Activated B cell treated with CpG ODN at 0.5 μM for 24 hours (primary cell): ENCODE results near the gene SLC51B. TPM values are rescaled to one million over a fixed set of nuclear protein-coding genes. Genes with fewer than 3 reads are reported as not detected.

Source experiments
- ATAC-seq: fragments of 200-7000 bp; cut with Tn5 transposase; one replicate; pipeline ENCODE4 v1.10.0; 2021; ENCODE audit warnings: low read depth, mild to moderate bottlenecking, moderate library complexity
- CTCF ChIA-PET: fragments of 350-600 bp; sonication (Branson Sonifier 250); formaldehyde crosslinking; loops from one replicate; lab custom pipeline; 2021; ENCODE audit warnings: antibody characterized with exemption; lab: Charles Lee
- POLR2A ChIA-PET: fragments of 350-600 bp; sonication (Branson Sonifier 250); formaldehyde crosslinking; loops from one replicate; lab custom pipeline; 2021; ENCODE audit warnings: antibody characterized with exemption; lab: Charles Lee
- DNase-seq: peaks from one replicate; pipeline ENCODE4 v3.0.0; 2022
- H3K27ac Mint-ChIP-seq: one replicate; pipeline ENCODE4 v1.8.0; 2020; ENCODE audit warnings: mixed read lengths
- H3K27me3 Mint-ChIP-seq: one replicate; pipeline ENCODE4 v1.8.0; 2021; ENCODE audit warnings: mixed read lengths
- H3K36me3 Mint-ChIP-seq: one replicate; pipeline ENCODE4 v1.8.0; 2021; ENCODE audit warnings: low read depth, mixed read lengths
- H3K4me1 Mint-ChIP-seq: one replicate; pipeline ENCODE4 v1.8.0; 2021; ENCODE audit warnings: mixed read lengths
- H3K4me3 Mint-ChIP-seq: one replicate; pipeline ENCODE4 v1.8.0; 2020; ENCODE audit warnings: mild to moderate bottlenecking, mixed read lengths
- H3K9me3 Mint-ChIP-seq: one replicate; pipeline ENCODE4 v1.8.0; 2020; ENCODE audit warnings: mixed read lengths
- CTCF ChIP-seq: fragments of 200-600 bp; IDR thresholded peaks from one replicate; pipeline ENCODE4 v1.8.0; 2022; ENCODE audit warnings: antibody characterized with exemption, mild to moderate bottlenecking
- intact Hi-C: fragments of 100-400 bp; cut with micrococcal nuclease; formaldehyde crosslinking; loops from one replicate; pipeline ENCODE4 v1.15.1; 2024
- total RNA-seq: library from RNA; stranded (reverse); gene quantifications from 2 replicates; pipeline ENCODE4 v1.2.3, GENCODE V29; 2022

The SLC51B gene
- total RNA-seq, 1 donor from 2014 or later, result not detected

GRCh38 chr15:65048241-65048640 lies 3.1 kb downstream of the SLC51B start:
- H3K9me3 Mint-ChIP-seq, result no peaks in the 10 kb centered on the region
- peaks cover 19% of the 10 kb centered on the region for H3K4me1 Mint-ChIP-seq
- DNase-seq, result no peak
- ChIA-PET CTCF (no interaction called here), POLR2A (interaction anchor here (0.7 kb wide), 2 partner anchors 320 to 347 kb away, joined by 3 read pairs; no protein-coding TSS in a partner anchor)
- intact Hi-C loops, result loop anchor here (2.0 kb wide), 1 partner anchor 257 kb away; the partner anchor contains the start of gene RNU5B-1
- no peak overlapping the region for H3K27ac Mint-ChIP-seq
- TF ChIP-seq CTCF, result no peak
- H3K36me3 Mint-ChIP-seq, result no peaks in the 10 kb centered on the region
- H3K4me3 Mint-ChIP-seq, result no peak overlapping the region
- peaks cover 3% of the 10 kb centered on the region for H3K27me3 Mint-ChIP-seq
- ATAC-seq, result no peak

GRCh38 chr15:65049418-65049840 lies 4.2 kb downstream of the SLC51B start:
- TF ChIP-seq CTCF, result no peak
- DNase-seq (peak; percentile 83), ATAC-seq (peak; percentile 97)
- H3K4me1 Mint-ChIP-seq, result peaks cover 19% of the 10 kb centered on the region
- H3K36me3 Mint-ChIP-seq, result no peaks in the 10 kb centered on the region
- no peaks in the 10 kb centered on the region for H3K9me3 Mint-ChIP-seq
- intact Hi-C loops, result loop anchor here (1.0 to 2.0 kb wide), 2 partner anchors 16 to 255 kb away; partner anchors contain the start of gene RNU5B-1
- peak overlapping the region; percentile 77 for H3K4me3 Mint-ChIP-seq
- POLR2A ChIA-PET, result interaction anchor here (0.6 kb wide), 1 partner anchor 255 kb away, joined by 5 read pairs; the partner anchor contains the start of gene RNU5B-1
- CTCF ChIA-PET, result no interaction called here
- peaks cover 3% of the 10 kb centered on the region for H3K27me3 Mint-ChIP-seq
- H3K27ac Mint-ChIP-seq, result peak overlapping the region; percentile 63

- Mint-ChIP-seq H3K27me3 (peaks cover 3% of the 10 kb centered on the region), H3K9me3 (no peaks in the 10 kb centered on the region), H3K4me1 (peaks cover 19% of the 10 kb centered on the region), H3K4me3 (no peak overlapping the region), H3K36me3 (no peaks in the 10 kb centered on the region), H3K27ac (peak overlapping the region; percentile 6)
- no peak for DNase-seq
- TF ChIP-seq CTCF, result no peak
- intact Hi-C loops, result loop anchor here (10.0 kb wide), 1 partner anchor 135 kb away; the partner anchor contains the start of gene CLPX
- no peak for ATAC-seq
- POLR2A ChIA-PET, result no interaction called here
- CTCF ChIA-PET, result no interaction called here
Measured at GRCh38 chr15:65050270-65050669, 5.1 kb downstream of the SLC51B start.

GRCh38 chr15:65051266-65051665 lies 6.1 kb downstream of the SLC51B start:
- TF ChIP-seq CTCF, result no peak
- intact Hi-C loops, result loop anchor here (10.0 kb wide), 1 partner anchor 134 kb away; the partner anchor contains the start of gene CLPX
- H3K27me3 Mint-ChIP-seq, result peaks cover 2% of the 10 kb centered on the region
- DNase-seq (no peak), ATAC-seq (no peak)
- H3K9me3 Mint-ChIP-seq, result no peaks in the 10 kb centered on the region
- H3K27ac Mint-ChIP-seq, result no peak overlapping the region
- ChIA-PET POLR2A (interaction anchor here (0.6 kb wide), 1 partner anchor 299 kb away, joined by 10 read pairs; no protein-coding TSS in a partner anchor), CTCF (no interaction called here)
- no peaks in the 10 kb centered on the region for H3K36me3 Mint-ChIP-seq
- H3K4me1 Mint-ChIP-seq, result peaks cover 19% of the 10 kb centered on the region
- no peak overlapping the region for H3K4me3 Mint-ChIP-seq

GRCh38 chr15:65052956-65053355 lies 7.8 kb downstream of the SLC51B start:
- ATAC-seq (no peak), DNase-seq (no peak)
- Mint-ChIP-seq H3K4me1 (peaks cover 19% of the 10 kb centered on the region), H3K4me3 (no peak overlapping the region), H3K27ac (no peak overlapping the region), H3K27me3 (peaks cover 2% of the 10 kb centered on the region), H3K36me3 (no peaks in the 10 kb centered on the region), H3K9me3 (no peaks in the 10 kb centered on the region)
- CTCF ChIA-PET, result interaction anchor here (1.4 to 1.7 kb wide), 2 partner anchors 34 to 49 kb away, joined by 4 read pairs; no protein-coding TSS in a partner anchor
- POLR2A ChIA-PET, result interaction anchor here (0.7 to 1.3 kb wide), 4 partner anchors 132 to 1861 kb away, joined by 3 to 5 read pairs (median 4); no protein-coding TSS in a partner anchor
- TF ChIP-seq CTCF, result no peak
- intact Hi-C loops, result loop anchor here (10.0 kb wide), 1 partner anchor 132 kb away; the partner anchor contains the start of gene CLPX
